GM19372 (cell line): ENCODE results near the gene RABGAP1.

Experiments used
- ATAC-seq: cut with Tn5 transposase; IDR thresholded peaks from one replicate; pipeline ENCODE4 v1.9.1; 2021; ENCODE audit warnings: mild to moderate bottlenecking, low read depth, moderate library complexity; ENCODE audit not compliant: unreplicated experiment

RABGAP1 gene

GRCh38 chr9:123073441-123073840 is 132.6 kb downstream of the RABGAP1 start:
- no peak for ATAC-seq

- no peak for ATAC-seq
Observed at GRCh38 chr9:123073991-123074422, 133.2 kb downstream of the RABGAP1 start.

DNA sequence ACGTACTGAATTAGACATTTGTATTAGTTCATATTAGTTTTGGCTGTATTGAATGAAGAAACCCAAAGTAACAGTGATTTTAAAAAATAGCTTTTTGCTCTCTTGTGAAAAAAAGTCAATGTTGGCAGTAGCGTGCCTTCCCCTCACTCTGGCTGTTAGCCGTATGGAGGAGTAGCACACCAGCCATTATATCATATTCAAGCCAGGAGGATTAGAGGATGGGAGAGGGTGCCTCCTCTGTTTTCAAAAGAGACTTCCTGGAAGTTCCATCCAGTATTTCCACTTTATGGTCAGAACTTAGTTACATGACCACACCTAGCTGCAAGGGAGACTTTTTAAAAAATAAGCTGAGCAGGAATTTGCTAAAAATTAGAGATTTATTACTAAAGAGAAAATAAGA is 133.8 kb downstream of the RABGAP1 start:
- ATAC-seq, result no peak

DNA sequence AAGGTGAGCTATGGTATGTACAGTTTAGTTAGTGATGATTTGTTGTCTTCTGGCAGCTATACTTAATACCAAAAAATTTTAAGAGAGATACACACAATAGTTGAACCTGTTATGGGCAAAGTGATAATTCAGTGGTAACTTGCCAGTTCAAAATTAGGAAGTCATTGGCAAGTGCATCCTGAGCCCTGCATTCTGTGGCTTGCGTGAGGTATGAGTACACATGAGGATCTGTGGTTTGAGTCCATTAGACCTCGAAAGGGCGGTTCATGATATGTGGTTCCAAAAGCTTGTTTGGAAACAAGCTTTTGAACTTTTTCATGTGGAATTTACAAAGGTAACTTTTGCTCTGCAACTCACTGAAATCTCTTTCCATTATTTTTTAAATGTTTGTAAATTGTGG is 139.6 kb downstream of the RABGAP1 start:
- ATAC-seq, result no peak

- ATAC-seq, result no peak
Observed at GRCh38 chr9:123081824-123082223, 141.0 kb downstream of the RABGAP1 start.

GRCh38 chr9:123083680-123084079 is 142.9 kb downstream of the RABGAP1 start:
- no peak for ATAC-seq

DNA sequence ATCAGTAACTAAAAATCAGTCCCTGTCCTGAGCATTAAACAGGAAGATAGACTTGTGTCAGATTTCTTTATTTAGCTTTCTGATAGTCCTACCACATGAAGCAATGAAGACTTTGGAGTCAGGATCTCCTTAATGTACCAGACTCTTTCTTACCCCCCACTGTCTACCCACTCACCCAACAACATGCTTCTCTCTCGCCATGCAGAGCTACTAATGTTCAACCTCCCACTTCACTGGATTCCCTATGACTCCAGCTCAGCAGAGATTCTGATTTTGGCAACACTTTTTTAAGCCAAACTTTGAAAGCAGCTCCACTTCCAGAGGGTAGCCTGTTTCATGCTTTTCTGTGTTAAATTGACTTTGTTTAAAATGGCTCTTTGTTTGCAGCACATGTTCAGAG is 143.4 kb downstream of the RABGAP1 start:
- ATAC-seq, result no peak

DNA sequence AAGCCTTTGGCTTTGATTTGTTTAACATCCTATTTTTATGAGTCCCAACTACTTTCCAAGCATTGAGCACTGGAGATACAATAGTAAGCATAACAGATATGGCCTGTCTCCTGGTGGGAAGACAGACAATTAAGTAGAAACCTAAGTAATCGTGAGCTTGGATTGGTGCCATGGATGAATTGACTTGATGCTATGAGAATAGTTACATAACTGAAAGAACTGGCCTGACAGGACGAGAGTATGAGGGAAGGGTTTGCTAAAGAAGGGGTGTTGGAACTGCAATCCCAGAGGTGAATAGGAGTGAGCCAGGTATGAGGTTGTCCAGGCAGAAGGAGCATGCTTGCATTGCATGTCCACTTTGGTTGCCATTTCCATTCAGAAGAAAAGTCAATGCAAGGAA is 145.1 kb downstream of the RABGAP1 start:
- no peak for ATAC-seq

GRCh38 chr9:123087359-123087888 is 146.6 kb downstream of the RABGAP1 start:
- no peak for ATAC-seq

GRCh38 chr9:123089040-123089439 is 148.2 kb downstream of the RABGAP1 start:
- no peak for ATAC-seq

GRCh38 chr9:123089790-123090189 is 149.0 kb downstream of the RABGAP1 start:
- no peak for ATAC-seq

DNA sequence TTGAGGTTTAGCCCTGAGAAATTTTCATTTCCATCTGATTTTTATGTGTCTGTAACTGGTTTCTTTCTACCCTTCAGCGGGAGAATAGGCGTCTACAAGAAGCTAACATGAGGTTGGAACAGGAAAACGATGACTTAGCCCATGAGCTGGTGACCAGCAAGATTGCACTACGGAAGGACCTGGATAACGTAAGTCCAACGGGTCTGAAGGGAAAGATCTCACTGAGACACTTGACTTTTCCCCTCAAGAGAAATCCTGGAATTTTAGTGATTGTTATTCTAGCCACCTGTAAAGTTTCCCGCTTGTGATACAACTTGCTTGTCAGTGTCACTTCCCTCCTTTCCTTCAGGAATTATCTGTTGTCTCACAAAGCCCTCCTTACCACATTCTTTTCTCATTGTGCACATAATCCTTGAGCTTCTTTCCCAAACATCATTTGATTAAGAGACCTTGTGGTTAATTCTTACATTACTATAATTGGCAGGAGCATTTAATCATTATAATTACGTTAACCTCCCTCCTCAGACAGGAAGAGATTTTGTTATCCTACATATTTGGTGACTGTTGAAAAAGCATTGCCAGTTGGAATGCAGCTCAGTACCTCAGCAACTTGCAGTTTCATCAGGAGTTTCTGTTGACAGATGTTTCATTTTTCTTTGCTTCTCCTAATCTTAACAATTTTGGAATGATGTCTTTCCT is 149.5 kb downstream of the RABGAP1 start:
- no peak for ATAC-seq

DNA sequence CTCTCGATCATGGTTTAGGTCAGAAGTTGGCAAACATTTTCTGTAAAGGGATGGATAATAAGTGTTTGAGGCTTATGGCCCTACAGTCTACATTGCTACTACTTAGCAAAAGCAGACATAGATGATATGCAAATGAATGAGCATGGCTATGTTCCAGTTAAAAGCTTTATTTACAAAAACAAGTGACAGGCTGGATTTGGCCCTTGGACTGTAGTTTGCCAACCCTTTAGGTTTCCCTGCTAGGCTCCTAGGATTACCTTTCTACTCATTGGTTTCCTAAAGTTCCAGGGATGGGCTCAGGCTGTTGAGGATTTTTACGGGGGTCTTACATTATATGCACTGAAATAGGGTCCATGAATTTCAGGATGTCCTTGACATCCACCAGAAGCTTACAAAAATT is 150.1 kb downstream of the RABGAP1 start:
- no peak for ATAC-seq

DNA sequence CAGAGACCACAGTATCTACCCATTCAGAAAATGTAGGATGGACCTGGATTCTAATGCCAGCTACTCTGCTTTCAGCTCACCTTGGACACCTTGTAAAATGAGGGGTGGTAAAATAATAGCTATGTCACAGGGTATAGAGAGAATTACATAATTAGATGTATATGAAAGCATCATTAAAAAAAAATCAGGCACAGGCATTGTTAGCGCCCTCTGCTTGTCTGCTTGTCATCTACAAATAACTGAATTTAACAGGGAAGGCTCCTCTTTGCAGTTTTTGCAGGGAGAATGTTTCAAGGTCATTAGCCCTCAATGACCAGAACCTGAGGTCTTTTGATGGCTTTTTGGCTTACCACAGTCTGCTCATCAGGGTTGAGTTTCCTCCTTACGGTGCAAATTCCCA is 150.6 kb downstream of the RABGAP1 start:
- ATAC-seq, result no peak

DNA sequence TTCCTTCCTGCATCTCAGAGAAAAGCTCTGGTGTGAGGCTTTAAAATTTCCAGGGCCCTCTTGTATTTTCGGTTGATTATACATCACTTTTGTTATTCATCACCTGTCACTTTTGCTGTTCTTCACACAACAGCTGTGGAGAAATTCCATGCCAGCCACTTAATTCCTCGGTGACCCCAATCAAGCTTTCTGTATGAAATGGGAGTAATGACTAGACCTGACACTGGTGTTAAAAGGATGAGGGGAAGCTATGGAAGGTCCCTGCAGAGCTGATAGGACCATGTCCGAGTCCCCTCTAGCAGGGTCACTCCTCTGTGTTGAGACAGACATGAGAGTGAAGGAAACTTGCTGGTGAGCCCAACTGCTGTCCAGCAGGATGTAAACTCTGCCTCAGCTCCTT is 152.3 kb downstream of the RABGAP1 start:
- ATAC-seq, result no peak

GRCh38 chr9:123096987-123097386 is 156.2 kb downstream of the RABGAP1 start:
- ATAC-seq, result no peak

DNA sequence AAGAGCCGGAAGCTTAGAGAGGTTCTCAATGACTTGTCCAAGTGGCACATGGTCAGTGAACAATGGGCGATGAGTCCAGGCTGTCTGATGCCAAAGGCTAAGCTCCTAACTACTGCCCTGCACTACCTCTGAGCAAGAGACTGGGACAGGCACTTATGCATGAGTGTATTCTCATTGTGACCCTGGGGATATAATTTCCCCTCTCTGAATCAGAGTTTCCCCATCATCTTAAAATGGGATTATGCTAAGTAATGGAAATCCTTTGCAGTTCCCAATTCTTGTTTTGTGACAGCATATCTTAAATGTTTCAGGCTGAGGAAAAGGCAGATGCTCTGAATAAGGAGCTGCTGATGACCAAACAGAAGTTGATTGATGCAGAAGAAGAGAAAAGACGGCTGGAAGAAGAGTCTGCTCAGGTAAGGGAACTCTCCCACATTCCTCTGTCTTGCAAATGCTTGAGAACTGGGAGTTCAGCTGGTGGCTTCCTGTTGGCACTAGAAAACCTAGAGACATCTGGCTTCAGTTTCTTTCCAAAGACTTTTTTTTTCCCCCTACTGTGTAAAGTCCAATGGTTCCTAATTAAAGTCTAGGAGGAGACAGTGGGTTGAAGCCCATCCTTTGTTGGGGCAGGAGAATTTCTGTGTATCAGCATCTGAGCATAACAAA is 156.7 kb downstream of the RABGAP1 start:
- no peak for ATAC-seq

GRCh38 chr9:123098096-123098459 is 157.3 kb downstream of the RABGAP1 start:
- no peak for ATAC-seq

DNA sequence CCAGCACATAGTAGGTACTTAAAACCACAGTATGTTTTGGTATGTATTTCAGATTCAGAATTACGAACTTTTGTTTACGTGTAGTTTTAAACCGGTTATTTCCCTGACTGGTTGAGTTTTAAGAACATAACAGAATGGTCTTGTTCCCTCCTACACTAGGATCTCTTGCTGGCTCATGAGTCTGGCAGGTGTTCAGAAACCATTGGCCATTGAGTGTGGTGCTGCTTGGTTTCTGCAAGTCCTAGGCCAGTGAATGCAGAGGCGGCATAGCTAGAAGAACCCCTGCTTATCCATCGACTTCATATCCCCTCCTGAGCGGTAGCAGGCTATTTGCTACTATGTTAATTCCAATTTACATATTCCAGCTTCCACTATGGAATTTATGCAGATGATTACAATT is 158.2 kb downstream of the RABGAP1 start:
- no peak for ATAC-seq

DNA sequence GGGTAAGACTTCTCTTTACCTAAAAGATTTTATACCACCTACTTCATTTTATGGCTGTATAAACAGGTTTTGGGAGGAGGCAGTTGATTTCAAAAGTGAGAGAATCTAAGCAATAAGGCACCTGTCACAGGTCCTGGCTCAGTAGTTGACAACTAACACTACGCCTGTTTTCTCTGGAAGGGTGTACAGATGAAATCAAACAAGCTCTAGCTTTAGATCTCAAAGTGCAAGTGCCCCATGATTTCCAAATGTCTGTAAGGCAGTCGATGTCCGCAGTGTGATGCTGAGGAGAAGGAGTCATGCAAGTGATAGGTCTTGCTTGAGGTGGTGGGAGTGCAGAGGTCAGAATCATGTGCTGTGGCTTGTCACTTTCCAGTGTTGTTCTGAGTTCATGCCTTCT is 158.7 kb downstream of the RABGAP1 start:
- no peak for ATAC-seq

- no peak for ATAC-seq
Observed at GRCh38 chr9:123102375-123103113, 161.7 kb downstream of the RABGAP1 start.
